Liver (tissue), 9 donors: ENCODE results near the gene TRERF1. TPM values are rescaled to one million over a fixed set of nuclear protein-coding genes. Genes with fewer than 3 reads are reported as not detected.

Experiments
- DNase-seq: peaks from one replicate; pipeline ENCODE4 v3.0.0-alpha.2; 2017; ENCODE audit warnings: low spot score
- H3K27ac ChIP-seq, 2 donors: one replicate each; pipeline ENCODE4 v1.7.0; 2013; ENCODE audit warnings: inconsistent platforms in 2 of 2, low read length in 2 of 2, control low read depth in 1 of 2, low read depth in 1 of 2, mild to moderate bottlenecking in 1 of 2
- H3K27me3 ChIP-seq, 4 donors: one replicate each; pipeline versions ENCODE4 v1.6.1 to v1.7.0; 2013; ENCODE audit warnings: low read length in 3 of 4, inconsistent platforms in 1 of 4, mild to moderate bottlenecking in 1 of 4, moderate library complexity in 1 of 4; ENCODE audit not compliant: control insufficient read depth in 4 of 4, insufficient read depth in 4 of 4
- H3K36me3 ChIP-seq, 4 donors: one replicate each; pipeline versions ENCODE4 v1.6.1 to v1.7.0; 2013; ENCODE audit warnings: low read length in 3 of 4, mild to moderate bottlenecking in 3 of 4, low read depth in 1 of 4, moderate library complexity in 1 of 4; ENCODE audit not compliant: control insufficient read depth in 4 of 4, insufficient read depth in 3 of 4
- H3K4me1 ChIP-seq, 4 donors: one replicate each; pipeline versions ENCODE4 v1.6.1 to v1.7.0; 2013; ENCODE audit warnings: low read length in 3 of 4, mild to moderate bottlenecking in 3 of 4, moderate library complexity in 1 of 4; ENCODE audit not compliant: control insufficient read depth in 4 of 4, insufficient read depth in 4 of 4
- H3K4me3 ChIP-seq, 3 donors: one replicate each; pipeline versions ENCODE4 v1.6.1 to v1.7.0; 2013; ENCODE audit warnings: low read length in 3 of 3, control low read depth in 1 of 3, low read depth in 1 of 3, mild to moderate bottlenecking in 1 of 3
- H3K9ac ChIP-seq, 2 donors: one replicate each; pipeline ENCODE4 v1.7.0; 2013; ENCODE audit warnings: low read length in 2 of 2, mild to moderate bottlenecking in 2 of 2, moderate library complexity in 2 of 2, control low read depth in 1 of 2, low read depth in 1 of 2
- H3K9me3 ChIP-seq, 4 donors: one replicate each; pipeline versions ENCODE4 v1.6.1 to v1.7.0; 2013; ENCODE audit warnings: low read length in 3 of 4; ENCODE audit not compliant: control insufficient read depth in 4 of 4
- ATF3 ChIP-seq: IDR thresholded peaks from 2 replicates; pipeline ENCODE4 v1.6.1; 2016; ENCODE audit warnings: antibody characterized with exemption
- CTCF ChIP-seq: fragments of 150-350 bp; IDR thresholded peaks from 2 replicates; pipeline ENCODE4 v1.5.1; 2017; ENCODE audit warnings: improper control_type of control experiment, low read depth, low read length; ENCODE audit not compliant: missing input control
- EGR1 ChIP-seq, 2 donors: IDR thresholded peaks; 2 replicates each; pipeline ENCODE4 v1.6.1; 2016 to 2018; ENCODE audit warnings: antibody characterized with exemption in 2 of 2, low read depth in 2 of 2
- FOXA1 ChIP-seq: IDR thresholded peaks from 2 replicates; pipeline ENCODE4 v1.6.1; 2016; ENCODE audit warnings: antibody characterized with exemption
- FOXA2 ChIP-seq: IDR thresholded peaks from 2 replicates; pipeline ENCODE4 v1.6.1; 2016; ENCODE audit warnings: antibody characterized with exemption
- HNF4A ChIP-seq, 2 donors: conservative IDR thresholded peaks; 2 replicates each; pipeline ENCODE4 v1.6.1; 2016; ENCODE audit warnings: antibody characterized with exemption in 2 of 2, mild to moderate bottlenecking in 2 of 2
- HNF4G ChIP-seq: IDR thresholded peaks from 2 replicates; pipeline ENCODE4 v1.6.1; 2016; ENCODE audit warnings: antibody characterized with exemption
- JUND ChIP-seq, 2 donors: IDR thresholded peaks; 2 replicates each; pipeline ENCODE4 v1.6.1; 2016; ENCODE audit warnings: antibody characterized with exemption in 2 of 2
- MAX ChIP-seq: IDR thresholded peaks from 2 replicates; pipeline ENCODE4 v1.6.1; 2016; ENCODE audit warnings: antibody characterized with exemption
- NR2F2 ChIP-seq: IDR thresholded peaks from 2 replicates; pipeline ENCODE4 v1.6.1; 2016; ENCODE audit warnings: antibody characterized with exemption
- REST ChIP-seq: IDR thresholded peaks from 2 replicates; pipeline ENCODE4 v1.6.1; 2016; ENCODE audit warnings: antibody characterized with exemption, mild to moderate bottlenecking
- RXRA ChIP-seq, 2 donors: IDR thresholded peaks; 2 replicates each; pipeline ENCODE4 v1.6.1; 2017 to 2018; ENCODE audit warnings: antibody characterized with exemption in 2 of 2, mild to moderate bottlenecking in 1 of 2
- SP1 ChIP-seq: IDR thresholded peaks from 2 replicates; pipeline ENCODE4 v1.6.1; 2018; ENCODE audit warnings: antibody characterized with exemption, mild to moderate bottlenecking
- TAF1 ChIP-seq: conservative IDR thresholded peaks from 2 replicates; pipeline ENCODE4 v1.6.1; 2016; ENCODE audit warnings: antibody characterized with exemption, mild to moderate bottlenecking
- YY1 ChIP-seq: IDR thresholded peaks from 2 replicates; pipeline ENCODE4 v1.6.1; 2016; ENCODE audit warnings: antibody characterized with exemption, mild to moderate bottlenecking
- WGBS: extraction: QIAGEN DNeasy Blood & Tissue Kit; methylation state at CpG from one replicate; pipeline ENCODE4 v1.1.7; 2013; 5-methylcytosine and 5-hydroxymethylcytosine counted together
- polyA plus RNA-seq, 2 donors: library from polyadenylated mRNA; stranded (reverse) in 1 of 2; unstranded in 1 of 2; fragments of 200-250 nt in 1 of 2; fragments of >200 nt in 1 of 2; fragmentation: Nextera tagmentation in 1 of 2; extraction: Ambion mirVana in 1 of 2; gene quantifications; one replicate each; pipeline versions ENCODE4 v1.2.1 to v1.2.3, GENCODE V29; 2013 to 2015
- total RNA-seq, 2 donors: library from RNA; depleted of rRNA; stranded (reverse); fragments of >200 nt; gene quantifications; one replicate each; pipeline ENCODE4 v1.2.3, GENCODE V29; 2014
- donor health status: healthy.
- donor health status: healthy.
- donor health status: healthy.
- donor health status: healthy.
- donor health status: healthy.

The TRERF1 gene
- total and polyA plus RNA-seq, 4 donors, result 0.33 to 1.3 (median 0.68) TPM

GRCh38 chr6:42380228-42380979 lies 71.3 kb downstream of the TRERF1 start:
- no peak overlapping the region for H3K9ac ChIP-seq
- no peak overlapping the region for H3K4me3 ChIP-seq
- H3K9me3 ChIP-seq, result no peaks in the 10 kb centered on the region
- whole genome bisulfite sequencing, result 56% methylated on average over 4 of the region's 4 CpGs
- TF ChIP-seq FOXA1 (no peak), NR2F2 (peak; percentile 31)
- H3K27me3 ChIP-seq, result no peaks in the 10 kb centered on the region
- no peak overlapping the region for H3K27ac ChIP-seq
- H3K36me3 ChIP-seq, result no peaks in the 10 kb centered on the region
- DNase-seq, result no peak
- no peaks in the 10 kb centered on the region for H3K4me1 ChIP-seq

- H3K27me3 ChIP-seq, result no peaks in the 10 kb centered on the region
- no peak overlapping the region for H3K27ac ChIP-seq
- DNase-seq, result no peak
- H3K4me3 ChIP-seq, result no peak overlapping the region
- H3K4me1 ChIP-seq, result no peaks in the 10 kb centered on the region
- H3K9ac ChIP-seq, result no peak overlapping the region
- 65% methylated on average over 3 of the region's 3 CpGs for WGBS
- no peaks in the 10 kb centered on the region for H3K9me3 ChIP-seq
- TF ChIP-seq ATF3, result no peak
- no peak for TF ChIP-seq SP1
- TF ChIP-seq MAX, result no peak
- no peak for TF ChIP-seq FOXA2
- no peak for TF ChIP-seq CTCF
- no peak for TF ChIP-seq EGR1 (IDR thresholded peaks at IDR 0.05; ENCODE audit: low read depth in 2 of 2)
- TF ChIP-seq HNF4A (conservative IDR thresholded peaks at IDR 0.05), result no peak
- TF ChIP-seq NR2F2, result no peak
- TF ChIP-seq REST, result no peak
- no peaks in the 10 kb centered on the region for H3K36me3 ChIP-seq
Observed at GRCh38 chr6:42378536-42378935, 73.2 kb downstream of the TRERF1 start.

- 83% methylated on average over 5 of the region's 5 CpGs for WGBS
- Histone ChIP-seq H3K27me3 (no peaks in the 10 kb centered on the region), H3K4me3 (no peak overlapping the region), H3K36me3 (no peaks in the 10 kb centered on the region), H3K27ac (no peak overlapping the region), H3K4me1 (no peaks in the 10 kb centered on the region), H3K9ac (no peak overlapping the region), H3K9me3 (no peaks in the 10 kb centered on the region)
- TF ChIP-seq TAF1 (no peak), JUND (IDR thresholded peaks at IDR 0.05) (no peak), FOXA2 (no peak), YY1 (no peak), RXRA (IDR thresholded peaks at IDR 0.05) (no peak), HNF4G (no peak), CTCF (no peak), EGR1 (IDR thresholded peaks at IDR 0.05; ENCODE audit: low read depth in 2 of 2) (no peak), ATF3 (no peak), MAX (no peak)
- no peak for DNase-seq
Observed at GRCh38 chr6:42378125-42378524, 73.6 kb downstream of the TRERF1 start.
